Measurements from ENCODE around the gene CEACAM6.

- TF ChIP-seq MAX (CRISPR knock-in tag; IDR thresholded peaks at IDR 0.05) = no peak
- TF ChIP-seq CTCF (IDR thresholded peaks at IDR 0.05 in 2 of 3, conservative IDR thresholded peaks at IDR 0.05 in 1 of 3; ENCODE audit: insufficient read depth in 2 of 3, low read depth in 1 of 3, low read length in 3 of 3) = no peak
- no peak for TF ChIP-seq GTF2A2 (tag; IDR thresholded peaks at IDR 0.05)
- no peak for TF ChIP-seq POLR2A (conservative IDR thresholded peaks at IDR 0.05)
- no peak for TF ChIP-seq TAF1 (IDR thresholded peaks at IDR 0.05; ENCODE audit: control insufficient read depth, extremely low read depth, insufficient read depth, low read length, severe bottlenecking)
- TF ChIP-seq HCFC1 (IDR thresholded peaks at IDR 0.05; ENCODE audit: low read depth, low read length) = no peak
- TF ChIP-seq SMC3 (conservative IDR thresholded peaks at IDR 0.05; ENCODE audit: insufficient read depth, low read depth, low read length) = no peak
- TF ChIP-seq POLR2AphosphoS5 (IDR thresholded peaks at IDR 0.05; ENCODE audit: control insufficient read depth, insufficient read depth, low read depth, low read length) = no peak
- TF ChIP-seq SNIP1 (IDR thresholded peaks at IDR 0.05; ENCODE audit: low read depth) = no peak
These were observed 7.3 kb upstream of the CEACAM6 start for GRCh38 chr19:41748012-41748411.
